ENCODE results near the gene MEIOSIN. TPM values are rescaled to one million over a fixed set of nuclear protein-coding genes. Genes with fewer than 3 reads are reported as not detected.

Gene MEIOSIN
- total RNA-seq, 1 experiment from 2014 or later = not detected

- ChIA-PET POLR2A (interaction anchor here (0.6 to 7.3 kb wide), 42 partner anchors 9 to 1089 kb away, joined by 3 to 108 read pairs (median 4); partner anchors contain the start of genes BLOC1S3, CCDC61, DMPK and DMWD), CTCF (interaction anchor here (0.6 to 3.8 kb wide), 10 partner anchors 10 to 77 kb away, joined by 3 to 42 read pairs (median 4); partner anchors contain the start of gene SIX5)
- DNase-seq (ENCODE audit: unreplicated experiment) = peak; percentile 97
- no peaks in the 10 kb centered on the region for H3K27me3 Mint-ChIP-seq (ENCODE audit: insufficient read depth, unreplicated experiment)
- no peaks in the 10 kb centered on the region for H3K9me3 Mint-ChIP-seq (ENCODE audit: unreplicated experiment)
- intact Hi-C loops (cut with micrococcal nuclease) = loop anchor here (1.0 kb wide), 1 partner anchor 78 kb away; the partner anchor contains the start of gene SIX5
- H3K4me3 Mint-ChIP-seq (ENCODE audit: unreplicated experiment) = peak within 1 kb of the TSS; percentile 85
- H3K4me1 Mint-ChIP-seq (ENCODE audit: insufficient read depth, unreplicated experiment) = peaks cover 4% of the 10 kb centered on the region
- H3K36me3 Mint-ChIP-seq (ENCODE audit: insufficient read depth, unreplicated experiment) = peaks cover 63% of the 10 kb centered on the region
- no peak for TF ChIP-seq CTCF (IDR thresholded peaks at IDR 0.05; ENCODE audit: unreplicated experiment)
- TSS peak; percentile 81 for BruUV-seq (replicated peaks)
- H3K27ac Mint-ChIP-seq (ENCODE audit: low read depth, unreplicated experiment) = peak within 1 kb of the TSS; percentile 95
These were observed 41.6 kb upstream of the MEIOSIN start, which contains the start of gene SNRPD2 for GRCh38 chr19:45691516-45692186. Gene SNRPD2 (minus strand): TSS chr19:45691953. CDS start chr19:45691888, 65 bp downstream.

GRCh38 chr19:45692187-45693105 lies 40.8 kb upstream of the MEIOSIN start, which contains the start of gene QPCTL:
Gene QPCTL (plus strand): TSS chr19:45692666. CDS start chr19:45692704, 38 bp downstream.
- POLR2A ChIA-PET = interaction anchor here (0.6 to 7.3 kb wide), 42 partner anchors 8 to 1253 kb away, joined by 3 to 108 read pairs (median 4); partner anchors contain the start of genes BLOC1S3, CCDC61, DMPK and DMWD
- peak; percentile 100 for DNase-seq (ENCODE audit: unreplicated experiment)
- Mint-ChIP-seq H3K4me3 (ENCODE audit: unreplicated experiment) (peak within 1 kb of the TSS; percentile 85), H3K4me1 (ENCODE audit: insufficient read depth, unreplicated experiment) (peaks cover 6% of the 10 kb centered on the region), H3K36me3 (ENCODE audit: insufficient read depth, unreplicated experiment) (peaks cover 63% of the 10 kb centered on the region), H3K27me3 (ENCODE audit: insufficient read depth, unreplicated experiment) (no peaks in the 10 kb centered on the region), H3K9me3 (ENCODE audit: unreplicated experiment) (no peaks in the 10 kb centered on the region), H3K27ac (ENCODE audit: low read depth, unreplicated experiment) (peak within 1 kb of the TSS; percentile 95)
- intact Hi-C loops (cut with micrococcal nuclease) = loop anchor here (1.0 kb wide), 1 partner anchor 77 kb away; the partner anchor contains the start of gene SIX5
- CTCF ChIA-PET = interaction anchor here (0.5 to 3.8 kb wide), 21 partner anchors 10 to 149 kb away, joined by 3 to 42 read pairs (median 3); partner anchors contain the start of gene SIX5
- BruUV-seq (replicated peaks) = no TSS peak
- TF ChIP-seq CTCF (IDR thresholded peaks at IDR 0.05; ENCODE audit: unreplicated experiment) = no peak

- intact Hi-C loops (cut with micrococcal nuclease) = no loop called here
- Mint-ChIP-seq H3K27ac (ENCODE audit: low read depth, unreplicated experiment) (peak overlapping the region; percentile 81), H3K36me3 (ENCODE audit: insufficient read depth, unreplicated experiment) (peaks cover 61% of the 10 kb centered on the region), H3K9me3 (ENCODE audit: unreplicated experiment) (no peaks in the 10 kb centered on the region), H3K27me3 (ENCODE audit: insufficient read depth, unreplicated experiment) (no peaks in the 10 kb centered on the region), H3K4me3 (ENCODE audit: unreplicated experiment) (peak overlapping the region; percentile 85), H3K4me1 (ENCODE audit: insufficient read depth, unreplicated experiment) (peaks cover 10% of the 10 kb centered on the region)
- peak; percentile 67 for TF ChIP-seq CTCF (IDR thresholded peaks at IDR 0.05; ENCODE audit: unreplicated experiment)
- DNase-seq (ENCODE audit: unreplicated experiment) = peak; percentile 79
- ChIA-PET POLR2A (interaction anchor here (0.6 to 7.3 kb wide), 21 partner anchors 12 to 224 kb away, joined by 3 to 108 read pairs (median 7); partner anchors contain the start of genes DMPK, FBXO46, OPA3 and SIX5), CTCF (interaction anchor here (0.5 to 3.8 kb wide), 32 partner anchors 10 to 159 kb away, joined by 3 to 42 read pairs (median 3); partner anchors contain the start of gene SIX5)
- TSS peak; percentile 59 for BruUV-seq (replicated peaks)
These were observed 40.0 kb upstream of the MEIOSIN start for GRCh38 chr19:45693106-45693788.
